ELR (cell line): Measurements from ENCODE around the gene FIS1.

ENCODE experiments used
- DNase-seq: peaks from one replicate; pipeline ENCODE4 v3.0.0-alpha.2; 2015; ENCODE audit warnings: low read depth

Gene FIS1

DNA sequence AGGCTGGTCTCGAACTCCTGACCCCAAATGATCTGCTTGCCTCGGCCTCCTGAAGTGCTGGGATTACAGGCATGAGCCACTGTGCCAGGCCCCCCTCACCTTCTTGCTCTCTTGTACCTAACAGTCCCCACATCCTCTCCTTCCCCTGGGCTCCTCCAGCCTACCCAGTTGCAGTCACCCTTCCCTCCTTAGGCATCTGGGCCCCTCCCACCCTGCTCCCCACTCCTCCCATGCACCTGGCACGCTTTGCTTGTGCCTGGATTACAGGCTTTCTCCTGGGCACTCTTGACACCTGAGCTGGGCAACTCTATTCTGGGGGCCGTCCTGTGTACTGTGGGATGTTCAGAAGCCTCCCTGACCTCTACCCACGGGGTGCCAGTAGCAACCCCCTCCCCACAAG, 10.2 kb downstream of the FIS1 start:
- no peak for DNase-seq

GRCh38 chr7:101233907-101234547, 10.9 kb downstream of the FIS1 start:
- no peak for DNase-seq

- DNase-seq: no peak
These were observed 12.6 kb downstream of the FIS1 start for GRCh38 chr7:101232141-101232850.

- DNase-seq: peak; percentile 24
These were observed 13.2 kb downstream of the FIS1 start for GRCh38 chr7:101231644-101232043.

DNA sequence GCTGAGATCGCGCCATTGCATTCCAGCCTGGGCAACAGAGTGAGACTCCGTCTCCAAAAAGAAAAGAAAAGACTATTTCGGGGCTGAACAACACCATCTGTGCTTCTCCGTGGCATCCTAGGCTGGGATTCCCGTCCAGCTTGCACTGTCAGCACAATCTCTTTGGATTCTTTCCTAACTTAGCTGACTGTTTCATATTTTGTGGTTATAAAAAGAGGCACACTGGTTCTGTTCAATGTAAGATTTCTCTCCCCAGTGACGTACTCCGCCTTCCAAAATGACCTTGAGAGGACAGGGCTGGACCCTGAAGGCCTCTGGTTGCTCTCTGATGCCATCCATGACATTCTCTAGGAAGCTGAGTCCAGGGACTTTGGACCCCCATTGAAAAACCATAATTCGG, 18.2 kb downstream of the FIS1 start:
- no peak for DNase-seq

DNA sequence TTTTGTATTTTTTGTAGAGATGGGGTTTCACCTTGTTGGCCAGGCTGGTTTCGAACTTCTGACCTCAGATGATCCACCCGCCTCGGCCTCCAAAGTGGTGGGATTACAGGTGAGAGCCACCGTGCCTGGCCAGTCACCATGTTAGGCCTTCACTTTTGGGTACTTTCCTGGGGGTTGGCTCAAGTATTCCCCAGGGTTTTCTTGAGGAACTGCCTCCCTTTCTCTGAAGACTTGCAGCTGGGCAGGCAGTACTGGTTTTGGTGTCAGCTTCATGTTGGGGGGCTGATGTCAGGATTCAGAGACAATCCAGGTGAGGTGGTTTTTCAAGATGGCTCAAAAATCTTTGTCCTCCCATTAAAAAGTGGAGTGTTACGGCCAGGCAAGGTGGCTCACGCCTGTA, 19.2 kb downstream of the FIS1 start:
- DNase-seq: no peak

- DNase-seq: no peak
These were observed 21.4 kb downstream of the FIS1 start for GRCh38 chr7:101223528-101223927.

DNA sequence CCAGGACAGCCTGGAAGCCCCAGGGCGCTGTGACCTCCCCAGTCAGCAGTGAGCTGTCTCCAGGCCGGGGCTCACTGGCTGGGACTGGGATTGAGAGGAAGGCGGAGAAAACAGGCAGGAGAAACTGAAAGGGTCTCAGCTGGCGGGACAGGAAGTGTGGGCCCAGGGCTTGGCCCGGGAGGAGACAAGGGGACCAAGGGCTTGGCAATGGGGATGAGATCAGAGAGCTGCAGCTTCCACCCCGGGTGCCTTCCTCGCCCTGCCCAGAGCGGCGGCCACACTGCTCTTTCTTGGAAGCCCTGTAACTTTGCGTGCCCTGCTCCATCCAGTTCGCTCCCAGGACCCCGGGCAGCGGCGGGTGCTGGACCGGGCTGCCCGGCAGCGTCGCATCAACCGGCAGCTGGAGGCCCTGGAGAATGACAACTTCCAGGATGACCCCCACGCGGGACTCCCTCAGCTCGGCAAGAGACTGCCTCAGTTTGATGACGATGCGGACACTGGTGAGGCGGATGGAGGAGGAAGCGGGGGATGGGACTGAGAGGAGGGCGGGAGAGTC, 22.5 kb downstream of the FIS1 start:
- DNase-seq: no peak

DNA sequence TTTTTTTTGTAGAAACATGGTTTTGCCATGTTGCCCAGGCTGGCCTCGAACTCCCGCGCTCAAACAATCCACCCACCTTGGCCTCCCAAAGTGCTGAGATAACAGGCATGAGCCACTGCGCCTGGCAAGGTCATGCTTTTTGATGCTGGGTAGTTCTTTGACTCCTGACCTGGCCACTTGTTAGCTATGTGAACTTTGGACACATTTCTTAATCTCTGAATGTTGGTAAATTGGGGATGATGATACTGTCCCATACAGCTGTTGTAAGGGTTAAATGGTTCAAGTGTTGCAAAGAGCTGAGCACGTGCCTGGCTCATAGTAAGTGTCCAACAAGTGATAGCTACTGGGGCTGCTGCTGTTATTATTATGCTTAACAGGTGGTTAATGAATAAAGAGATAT, 24.6 kb downstream of the FIS1 start:
- no peak for DNase-seq

DNA sequence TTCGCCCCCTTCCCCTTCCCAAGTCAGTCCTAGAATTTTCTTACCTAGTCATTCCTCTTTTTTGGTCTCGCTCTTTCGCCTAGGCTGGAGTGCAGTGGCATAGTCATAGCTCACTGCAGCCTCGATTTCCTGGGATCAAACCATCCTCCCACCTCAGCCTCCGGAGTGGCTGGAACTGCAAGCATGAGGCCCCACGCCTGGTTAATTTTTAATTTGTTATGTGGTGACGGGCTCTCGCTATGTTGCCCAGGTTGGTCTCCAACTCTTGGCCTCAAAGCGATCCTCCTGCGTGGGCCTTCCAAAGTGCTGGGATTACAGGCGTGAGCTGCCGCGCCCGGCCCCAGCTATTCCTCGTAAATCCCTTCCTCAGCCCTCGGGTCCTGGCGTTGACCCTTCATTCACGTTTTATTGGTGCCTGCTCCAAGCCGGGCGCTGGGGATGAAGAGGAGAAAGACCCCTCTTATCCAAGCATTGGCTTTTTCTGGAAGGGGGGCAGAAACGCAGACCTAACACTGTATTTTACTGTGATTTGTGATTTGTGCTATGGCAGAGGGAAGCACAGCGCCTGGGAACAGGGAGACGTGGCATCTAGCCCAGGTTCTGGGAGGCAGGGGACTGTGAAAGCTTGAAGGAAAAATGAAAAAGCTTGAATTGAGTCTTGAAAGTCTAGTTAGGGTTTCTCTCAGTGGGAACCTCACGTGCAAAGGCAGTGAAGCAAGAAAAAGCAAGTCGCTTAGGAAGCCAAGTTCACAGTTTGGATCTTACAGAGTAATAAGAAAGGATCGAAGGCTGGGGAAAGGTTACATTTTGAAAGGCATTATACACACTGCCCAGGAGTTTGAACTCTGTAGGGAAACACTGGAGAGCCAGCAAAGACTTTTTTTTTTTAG, 26.4 kb downstream of the FIS1 start:
- DNase-seq: peak; percentile 30

GRCh38 chr7:101217388-101218235, 27.3 kb downstream of the FIS1 start, which contains the start of the genes PLOD3 and ZNHIT1:
TSS of gene PLOD3 (minus strand) at chr7:101217581. CDS start at chr7:101217274, 307 bp downstream.
TSS of gene ZNHIT1 (plus strand) at chr7:101218165. CDS start at chr7:101218196, 31 bp downstream.
- peak; percentile 99 for DNase-seq

DNA sequence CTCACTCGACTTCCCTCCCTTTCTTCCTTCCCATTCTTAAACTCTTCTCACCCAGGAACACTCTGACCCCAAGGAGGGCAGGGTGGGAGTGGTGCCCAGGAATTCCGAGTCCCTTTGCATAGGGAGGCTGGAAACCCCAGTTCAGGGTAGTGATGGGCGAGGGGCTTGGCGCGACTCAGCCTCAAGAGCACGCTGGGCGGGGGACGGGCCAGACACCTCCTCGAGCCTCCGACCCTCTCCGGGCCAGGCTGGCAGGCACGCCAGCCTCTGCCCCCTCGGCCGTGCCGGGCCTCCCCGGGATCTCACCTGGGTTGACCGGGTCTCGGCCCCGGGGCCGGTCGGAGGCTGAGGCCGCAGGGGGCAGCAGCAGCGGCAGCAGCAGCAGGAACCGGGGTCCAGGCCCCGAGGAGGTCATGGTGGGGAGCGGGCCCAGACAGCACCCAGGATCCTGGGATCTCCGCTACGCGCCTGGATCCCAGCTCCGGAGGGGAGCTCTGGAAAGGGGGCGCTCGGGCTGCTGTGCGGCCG, 28.0 kb downstream of the FIS1 start:
- DNase-seq: no peak

- peak; percentile 39 for DNase-seq
These were observed 28.7 kb downstream of the FIS1 start for GRCh38 chr7:101216001-101216859.

DNA sequence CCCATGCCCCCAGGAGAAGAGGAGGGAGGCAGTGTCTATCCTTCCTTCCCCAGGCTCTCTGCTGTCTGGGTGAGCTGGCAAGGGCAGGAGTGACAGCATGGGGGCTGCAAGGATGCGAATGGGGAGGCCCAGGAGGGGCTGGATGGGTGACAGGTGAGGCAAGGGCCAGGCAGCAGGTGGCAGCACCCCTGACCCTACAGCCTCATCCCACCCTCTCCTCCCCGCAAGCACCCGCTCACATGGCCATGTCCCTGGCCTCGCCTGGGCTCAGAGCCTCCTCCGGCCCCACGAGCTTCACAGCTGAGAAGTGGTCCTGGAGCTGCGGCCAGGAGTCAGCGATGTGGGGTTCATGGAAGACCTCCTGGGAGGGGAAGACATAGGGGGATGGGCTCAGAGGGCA, 32.9 kb downstream of the FIS1 start:
- DNase-seq: no peak

- DNase-seq: no peak
These were observed 33.4 kb downstream of the FIS1 start for GRCh38 chr7:101211501-101211900.

DNA sequence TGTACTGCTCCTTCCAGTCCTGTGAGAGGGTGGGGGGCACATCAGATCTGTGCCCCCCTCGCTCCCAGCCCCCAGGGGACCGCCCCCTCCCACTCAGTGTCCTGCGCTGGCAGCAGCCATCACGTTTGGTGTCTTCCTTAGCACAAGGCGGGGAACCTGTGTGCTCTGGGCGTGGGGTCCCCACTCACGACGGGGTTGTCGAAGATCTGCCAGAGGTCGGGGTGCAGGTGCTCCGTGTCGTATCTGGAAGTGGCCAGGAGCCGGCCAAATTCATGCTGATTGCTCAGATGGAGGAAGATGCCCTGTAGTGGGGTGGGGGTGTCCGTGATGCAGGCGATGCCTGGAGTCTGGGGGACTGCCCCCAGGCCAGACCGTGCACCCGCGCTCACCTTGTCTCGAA, 34.7 kb downstream of the FIS1 start:
- DNase-seq: no peak

- no peak for DNase-seq
These were observed 36.1 kb downstream of the FIS1 start for GRCh38 chr7:101208794-101209193.

GRCh38 chr7:101207459-101207858, 37.4 kb downstream of the FIS1 start:
- DNase-seq: no peak

GRCh38 chr7:101206665-101207042, 38.2 kb downstream of the FIS1 start:
- DNase-seq: peak; percentile 18
